Stomach (tissue), 4 donors: ENCODE results near the gene CEP89.

Source experiments
- CTCF ChIP-seq, 7 experiments: fragments of 450-650 bp in 4 of 7; fragments of 200-600 bp in 3 of 7; sonication (generic) in 3 of 7; IDR thresholded peaks; one replicate each; pipeline ENCODE4 v1.5.1; 2016 to 2019; ENCODE audit warnings: antibody characterized with exemption in 7 of 7, control low read depth in 2 of 7, mild to moderate bottlenecking in 1 of 7
- EP300 ChIP-seq: sonication (generic); formaldehyde crosslinking; IDR thresholded peaks from one replicate; pipeline ENCODE4 v1.6.1; 2017; ENCODE audit warnings: antibody characterized with exemption
- POLR2A ChIP-seq, 4 donors: fragments of 450-650 bp; IDR thresholded peaks; one replicate each; pipeline ENCODE4 v1.6.1; 2016; ENCODE audit warnings: antibody characterized with exemption in 4 of 4, control low read depth in 2 of 4, mild to moderate bottlenecking in 1 of 4, moderate library complexity in 1 of 4
- POLR2AphosphoS5 ChIP-seq, 3 donors: sonication (generic); formaldehyde crosslinking; IDR thresholded peaks; one replicate each; pipeline ENCODE4 v1.6.1; 2016; ENCODE audit warnings: antibody characterized with exemption in 3 of 3

GRCh38 chr19:32916969-32917615 is 54.7 kb downstream of the CEP89 start:
- TF ChIP-seq CTCF (IDR thresholded peaks at IDR 0.05), result no peak
- no peak for TF ChIP-seq POLR2AphosphoS5 (IDR thresholded peaks at IDR 0.05)
- no peak for TF ChIP-seq POLR2A (IDR thresholded peaks at IDR 0.05)
- TF ChIP-seq EP300, result no peak
